T47D (cell line): Measurements from ENCODE around the gene HACD1.
"Not testable (repeated sequence)": the region's sequence is repeated elsewhere in the genome, so short reads cannot be mapped to it uniquely, and the experiment has no call there.

ENCODE experiments used
- DNase-seq, 2 experiments: peaks; one replicate each; pipeline versions ENCODE4 v3.0.0 to v3.0.0-alpha.2; 2011 to 2012; ENCODE audit warnings: low read depth in 1 of 2, low spot score in 1 of 2
- JUND ChIP-seq: IDR thresholded peaks from 2 replicates; pipeline ENCODE4 v1.6.1; 2012; ENCODE audit warnings: low read depth
- in situ Hi-C: cut with HindIII; loops from 2 replicates; pipeline ENCODE4 v1.10.0; 2016; ENCODE audit warnings: low sequenced_read_pairs, low pct_unique_long_range_greater_than_20kb

HACD1 gene

DNA sequence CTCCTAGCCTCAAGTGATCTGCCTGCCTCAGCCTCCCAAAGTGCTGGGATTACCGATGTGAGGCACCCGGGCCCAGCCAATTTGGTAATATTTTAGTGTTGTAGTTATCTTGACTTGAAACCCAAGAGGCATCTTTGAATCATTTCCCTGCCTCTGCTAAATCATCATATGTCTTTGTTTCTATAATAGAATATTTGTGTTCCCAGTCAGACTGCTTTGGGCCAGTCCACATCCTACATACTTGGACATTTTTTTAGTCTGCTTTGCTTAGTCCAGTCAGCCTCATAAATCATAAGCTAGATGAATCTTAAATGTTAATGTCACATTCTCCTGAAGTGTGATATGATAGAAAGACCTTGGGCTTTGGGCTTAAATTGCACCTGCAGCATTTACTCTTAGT, 32.7 kb upstream of the HACD1 start:
- TF ChIP-seq JUND: no peak

GRCh38 chr10:17649052-17649451, 31.9 kb upstream of the HACD1 start:
- in situ Hi-C loops: no loop called here
- TF ChIP-seq JUND: no peak
- no peak for DNase-seq

More for the DNA sequence above, 32.7 kb upstream of the HACD1 start:
- DNase-seq: no peak
- in situ Hi-C loops: no loop called here

- in situ Hi-C loops: no loop called here
- DNase-seq: no peak
- TF ChIP-seq JUND: no peak
Observed at GRCh38 chr10:17648243-17649035, 31.3 kb upstream of the HACD1 start.

DNA sequence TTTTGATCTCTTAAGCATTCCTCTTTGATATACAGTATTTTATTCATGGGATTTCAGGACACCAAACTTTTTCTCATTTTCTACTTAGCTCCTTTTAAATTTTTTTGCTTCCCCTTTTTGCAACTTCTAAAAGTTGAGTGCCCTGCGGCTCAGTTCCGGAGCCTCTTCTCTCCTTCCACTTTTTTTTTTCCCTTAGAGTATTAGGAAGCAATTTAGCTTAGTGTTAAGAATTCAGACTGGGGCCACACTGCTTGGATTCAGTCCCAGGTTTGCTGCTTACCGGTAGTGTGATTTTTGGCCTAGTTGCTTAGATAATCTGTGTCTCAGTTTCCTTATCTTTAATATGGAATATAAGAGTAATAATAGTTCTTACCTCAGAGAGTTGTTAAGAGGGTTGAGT, 30.2 kb upstream of the HACD1 start:
- in situ Hi-C loops: no loop called here
- no peak for DNase-seq
- no peak for TF ChIP-seq JUND

DNA sequence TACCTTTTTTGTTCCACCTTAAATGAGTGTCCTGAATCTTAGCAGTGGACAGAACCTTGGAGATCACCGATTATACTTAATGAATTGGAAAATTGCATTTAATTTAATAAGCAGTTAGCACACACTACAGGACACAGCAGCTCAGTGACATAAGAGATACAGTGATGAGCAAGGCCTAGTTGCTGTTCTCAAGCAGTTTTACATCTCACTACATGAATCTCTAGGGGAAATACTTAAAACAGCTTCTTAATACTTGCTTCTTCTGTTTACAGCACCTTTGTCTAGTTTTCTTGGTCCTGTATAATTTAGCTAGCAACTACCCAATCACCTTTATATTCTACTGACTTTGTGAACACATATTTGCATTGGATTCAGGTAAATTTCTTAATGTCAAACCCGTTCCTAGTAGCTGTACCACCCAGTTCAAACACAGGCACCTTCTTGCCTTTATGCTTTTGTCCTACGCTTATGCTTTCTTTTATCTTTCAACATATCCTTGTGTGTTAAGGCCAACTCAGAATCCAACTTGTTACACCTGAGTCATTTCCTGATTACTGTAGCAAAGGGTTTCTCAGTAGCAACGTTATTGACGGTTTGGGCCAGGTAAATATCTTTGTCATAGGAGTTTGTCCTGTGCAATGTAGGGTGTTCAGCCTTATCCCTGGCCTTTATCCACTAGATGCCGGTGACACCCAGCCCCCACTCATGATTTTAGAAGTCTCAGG, 28.6 kb upstream of the HACD1 start:
- TF ChIP-seq JUND: no peak
- DNase-seq: no peak
- in situ Hi-C loops: no loop called here

GRCh38 chr10:17644485-17644943, 27.3 kb upstream of the HACD1 start:
- DNase-seq: peak in 1 of 2 experiments; percentile 15
- TF ChIP-seq JUND: no peak
- in situ Hi-C loops: no loop called here

DNA sequence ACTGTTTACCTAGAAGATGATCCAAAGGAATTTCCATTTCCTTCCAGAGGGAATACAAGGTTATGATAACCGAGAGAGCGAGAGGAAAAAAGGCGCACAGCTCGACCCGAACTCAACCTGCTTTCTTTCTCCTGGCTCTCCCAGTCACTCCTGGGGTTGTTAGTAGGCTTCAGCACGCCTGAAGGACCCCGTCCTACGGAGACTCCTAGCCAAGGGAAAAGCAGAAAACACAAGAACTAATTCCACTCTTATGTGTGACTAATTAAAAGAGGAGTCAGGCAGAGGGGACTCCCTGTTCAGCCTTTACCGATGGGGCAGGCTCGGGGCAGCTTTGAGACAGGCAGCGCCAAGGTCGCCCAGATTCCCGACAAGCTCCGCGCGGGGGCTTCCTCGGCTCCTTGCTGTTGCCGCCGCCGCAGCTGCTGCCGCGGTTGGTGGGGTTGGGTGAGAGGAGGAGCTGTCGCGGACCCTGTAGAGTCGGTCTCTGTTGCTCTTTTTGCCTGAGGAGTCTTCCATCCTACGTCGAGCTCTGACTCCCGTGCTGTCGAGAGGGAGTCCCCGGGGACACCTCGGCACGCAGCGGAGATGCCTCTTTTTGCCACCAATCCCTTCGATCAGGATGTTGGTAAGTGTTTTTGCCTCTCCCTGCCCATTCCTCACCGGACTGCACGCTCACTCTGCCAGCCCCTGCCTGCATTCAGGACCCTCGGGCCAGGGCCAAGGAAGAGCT, 26.7 kb upstream of the HACD1 start, which contains the start of gene STAM:
Gene STAM (plus strand): TSS at position 397 of the 730 bp plus-strand sequence. CDS start 189 bp downstream, at position 586.
- DNase-seq: peak; percentile 86 to 94
- in situ Hi-C loops: no loop called here
- TF ChIP-seq JUND: no peak

- TF ChIP-seq JUND: no peak
- DNase-seq: peak in 1 of 2 experiments; percentile 62
- in situ Hi-C loops: no loop called here
Observed at GRCh38 chr10:17643339-17643754, 26.2 kb upstream of the HACD1 start.

DNA sequence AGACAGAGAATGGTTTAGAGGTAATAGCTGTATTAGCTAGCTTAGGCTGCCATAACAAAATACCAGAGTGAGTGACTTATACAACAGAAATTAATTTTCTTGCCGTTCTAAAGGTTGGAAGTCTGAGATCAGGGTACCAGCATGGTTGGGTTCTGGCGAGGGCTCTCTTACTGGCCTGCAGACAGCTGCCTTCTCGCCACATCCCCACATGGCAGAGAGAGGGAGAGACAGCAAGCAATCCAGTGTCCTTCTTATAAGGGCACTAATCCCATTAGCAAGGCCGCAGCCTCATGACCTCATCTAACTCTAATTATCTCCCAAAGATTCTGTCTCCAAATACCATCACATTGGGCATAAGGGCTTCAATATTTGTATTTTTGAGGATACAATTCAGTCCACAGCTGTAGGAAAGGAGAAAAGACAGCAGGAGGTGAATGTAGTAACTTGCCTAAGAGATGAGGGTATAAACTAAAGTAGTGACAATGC, 23.2 kb upstream of the HACD1 start:
- no peak for DNase-seq
- in situ Hi-C loops: no loop called here
- no peak for TF ChIP-seq JUND

DNA sequence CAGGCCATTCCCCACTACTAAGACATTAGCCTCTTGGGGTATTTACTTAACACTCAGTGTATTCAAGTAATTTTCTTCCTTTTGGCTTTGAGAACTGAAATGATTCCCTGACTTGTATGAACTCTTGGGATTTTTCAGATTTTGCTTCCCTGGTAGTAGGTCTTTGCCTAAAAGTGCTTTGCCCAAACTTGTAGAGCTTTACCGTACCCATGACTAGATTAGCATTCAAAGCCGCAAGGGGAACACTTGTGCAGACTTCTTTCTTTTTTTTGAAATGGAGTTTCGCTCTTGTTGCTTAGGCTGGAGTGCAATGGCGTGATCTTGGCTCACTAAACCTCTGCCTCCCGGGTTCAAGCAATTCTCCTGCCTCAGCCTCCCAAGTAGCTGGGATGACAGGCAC, 20.7 kb upstream of the HACD1 start:
- in situ Hi-C loops: no loop called here
- DNase-seq: no peak
- TF ChIP-seq JUND: no peak

DNA sequence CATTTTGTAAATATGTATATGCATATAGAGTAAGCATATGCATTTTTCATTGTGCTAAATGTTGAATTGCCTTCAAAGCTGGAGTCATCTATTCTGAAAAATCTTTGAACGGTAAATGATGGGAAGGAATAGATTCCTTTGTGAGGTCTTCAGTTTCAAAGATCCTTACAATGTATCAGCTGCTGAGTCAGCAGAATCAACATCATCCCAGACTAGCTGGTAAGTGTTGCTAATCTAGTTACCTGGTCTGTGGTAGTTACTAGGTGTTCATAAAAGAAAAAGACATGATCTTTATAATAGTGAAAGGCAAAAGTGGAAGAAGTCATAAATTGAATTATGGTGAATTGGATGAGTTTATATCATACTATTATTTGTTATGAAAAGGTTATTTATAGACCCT, 16.2 kb upstream of the HACD1 start:
- in situ Hi-C loops: no loop called here
- DNase-seq: no peak
- no peak for TF ChIP-seq JUND

- in situ Hi-C loops, DNase-seq: not testable (repeated sequence)
Observed at GRCh38 chr10:17632590-17632989, 15.4 kb upstream of the HACD1 start.

DNA sequence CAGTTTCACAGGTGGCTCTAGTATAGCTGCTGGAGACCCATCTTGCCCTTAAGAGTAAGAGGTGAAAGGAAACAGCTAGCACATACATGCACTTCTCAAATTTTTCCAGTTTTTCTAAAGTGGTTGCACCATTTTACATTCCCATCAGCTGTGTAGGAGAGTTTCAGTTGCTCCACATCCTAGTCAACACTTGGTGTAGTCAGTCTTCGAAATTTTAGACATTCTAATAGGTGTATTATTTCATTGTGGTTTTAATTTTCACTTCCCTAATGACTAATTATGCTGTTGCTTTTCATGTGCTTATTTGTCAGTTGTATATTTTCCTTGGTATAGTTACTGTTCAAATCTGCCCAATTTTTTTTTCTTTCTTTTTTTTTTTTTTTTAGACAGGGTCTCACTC, 9.5 kb upstream of the HACD1 start:
- TF ChIP-seq JUND: no peak
- in situ Hi-C loops: no loop called here
- no peak for DNase-seq
